GM18861 (cell line): ENCODE data around the gene ASB7.

Experiments
- ATAC-seq: cut with Tn5 transposase; IDR thresholded peaks from one replicate; pipeline ENCODE4 v1.9.1; 2021; ENCODE audit not compliant: unreplicated experiment

The ASB7 gene

GRCh38 chr15:100596792-100597191 lies 5.6 kb upstream of the ASB7 start:
- ATAC-seq = peak; percentile 74

DNA sequence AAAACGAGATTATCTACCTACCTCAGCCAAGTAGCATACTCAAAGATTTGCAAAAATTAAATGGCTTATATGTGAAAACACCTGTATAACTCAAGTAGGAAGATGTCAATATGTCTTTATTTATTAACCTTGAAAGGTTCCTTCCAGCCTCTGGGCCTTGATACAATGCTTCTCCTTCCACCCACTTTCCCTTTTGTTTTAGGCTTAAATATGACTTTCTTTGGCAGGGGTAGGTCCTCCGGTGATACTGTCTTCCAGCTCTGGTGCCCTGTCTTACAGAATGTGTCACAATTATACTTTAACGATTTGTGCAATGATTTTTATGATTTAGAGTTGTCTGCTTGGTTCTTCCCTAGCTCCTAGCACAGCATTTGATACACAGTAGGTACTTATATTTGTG lies 4.5 kb upstream of the ASB7 start:
- no peak for ATAC-seq

DNA sequence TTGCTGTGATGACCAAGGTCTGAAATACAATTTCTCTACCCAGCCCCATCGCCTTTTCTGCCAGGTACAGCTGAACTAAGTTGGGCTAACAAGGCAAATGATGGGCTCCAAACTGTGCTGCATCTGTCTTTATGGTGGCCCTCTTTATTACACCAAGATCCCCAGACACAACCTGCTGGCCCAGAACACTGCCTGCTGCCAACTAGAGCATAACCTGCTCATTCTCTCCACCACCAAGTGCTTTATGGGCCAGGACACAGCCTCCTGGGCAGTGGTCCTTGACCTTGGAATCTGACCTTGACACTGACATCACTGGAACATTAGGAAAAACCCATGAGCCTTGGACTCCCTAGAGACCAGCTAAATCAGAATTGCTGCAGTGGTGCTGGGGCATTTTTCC lies 3.7 kb upstream of the ASB7 start:
- no peak for ATAC-seq

DNA sequence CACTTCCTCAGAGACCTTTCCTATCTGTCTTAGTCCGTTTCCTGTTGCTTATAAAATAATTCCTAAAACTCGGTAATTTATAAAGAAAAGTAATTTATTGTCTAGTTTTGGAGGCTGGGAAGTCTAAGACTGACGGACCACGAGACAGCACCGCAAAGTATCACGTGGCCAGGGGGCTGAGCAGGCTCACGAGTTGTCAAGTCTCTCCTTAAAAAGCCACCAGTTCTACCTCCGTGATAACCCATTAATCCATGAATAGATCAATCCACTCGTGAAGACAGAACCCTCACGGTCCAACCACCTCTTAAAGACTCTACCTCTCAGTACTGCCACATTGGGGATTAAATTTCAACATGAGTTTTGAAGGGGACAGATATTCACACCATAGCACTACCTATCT lies 1.2 kb upstream of the ASB7 start:
- no peak for ATAC-seq

GRCh38 chr15:100601617-100602063 lies 749 bp upstream of the ASB7 start:
- ATAC-seq = no peak

GRCh38 chr15:100602823-100603393 lies 519 bp downstream of the ASB7 start:
- ATAC-seq = peak; percentile 30

- ATAC-seq = no peak
Measured at GRCh38 chr15:100612539-100612938, 10.2 kb downstream of the ASB7 start.

DNA sequence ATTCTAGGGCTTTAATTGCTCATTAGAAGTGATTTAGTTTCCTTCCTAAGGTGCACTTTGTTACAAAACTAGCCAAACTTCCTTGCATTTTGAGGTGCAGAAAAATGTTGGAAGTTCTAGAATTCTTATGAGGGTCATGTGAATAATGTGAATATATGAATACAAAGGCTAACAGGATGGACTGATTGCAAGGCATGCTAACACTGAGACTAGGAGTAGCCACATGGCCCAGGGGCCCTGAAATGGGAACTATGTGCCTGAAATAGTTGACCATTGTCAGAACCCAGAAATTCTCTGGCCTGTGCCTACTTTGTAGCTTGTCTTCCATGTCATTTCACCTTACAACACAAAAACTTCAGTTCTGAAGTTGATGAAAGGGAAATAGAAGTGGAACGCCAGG lies 10.8 kb downstream of the ASB7 start:
- no peak for ATAC-seq

DNA sequence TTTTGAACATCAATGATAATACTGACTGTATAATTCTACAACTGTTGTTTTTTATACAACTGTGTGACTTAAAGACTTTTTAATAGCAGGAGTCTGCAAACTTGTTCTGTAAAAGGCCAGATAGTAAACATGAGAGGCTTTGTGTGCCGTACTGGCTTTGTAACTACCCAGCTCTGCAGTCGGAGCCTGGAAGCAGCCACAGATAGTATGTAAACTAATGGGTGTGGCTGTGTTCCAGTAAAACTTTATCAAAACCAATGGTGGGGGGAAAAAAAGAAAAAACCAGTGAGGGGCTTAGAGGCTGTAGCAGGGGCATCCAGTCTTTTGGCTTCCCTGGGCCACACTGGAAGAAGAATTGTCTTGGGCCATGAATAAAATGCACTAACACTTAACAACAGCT lies 11.9 kb downstream of the ASB7 start:
- no peak for ATAC-seq

DNA sequence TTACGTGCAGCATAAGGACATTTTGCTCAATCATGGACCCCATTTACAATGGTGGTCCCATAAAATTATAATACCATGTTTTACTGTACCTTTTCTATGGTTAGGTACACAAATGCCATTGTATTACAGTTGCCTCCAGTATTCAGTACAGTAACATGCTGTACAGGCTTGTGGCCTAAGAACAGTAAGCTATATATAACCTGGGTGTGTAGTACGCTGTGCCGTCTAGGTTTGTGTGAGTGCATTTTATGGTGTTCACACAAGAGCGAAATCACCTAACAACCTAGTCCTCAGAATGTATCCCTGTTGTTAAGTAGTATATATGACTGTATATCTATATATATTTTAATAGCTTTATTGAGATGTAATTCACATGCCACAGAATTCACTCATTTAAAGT lies 12.5 kb downstream of the ASB7 start:
- ATAC-seq = no peak

GRCh38 chr15:100615801-100616200 lies 13.4 kb downstream of the ASB7 start:
- ATAC-seq = no peak

GRCh38 chr15:100616700-100617099 lies 14.3 kb downstream of the ASB7 start:
- no peak for ATAC-seq

GRCh38 chr15:100623301-100623700 lies 20.9 kb downstream of the ASB7 start:
- no peak for ATAC-seq

- peak; percentile 77 for ATAC-seq
Measured at GRCh38 chr15:100627789-100628395, 25.5 kb downstream of the ASB7 start.

DNA sequence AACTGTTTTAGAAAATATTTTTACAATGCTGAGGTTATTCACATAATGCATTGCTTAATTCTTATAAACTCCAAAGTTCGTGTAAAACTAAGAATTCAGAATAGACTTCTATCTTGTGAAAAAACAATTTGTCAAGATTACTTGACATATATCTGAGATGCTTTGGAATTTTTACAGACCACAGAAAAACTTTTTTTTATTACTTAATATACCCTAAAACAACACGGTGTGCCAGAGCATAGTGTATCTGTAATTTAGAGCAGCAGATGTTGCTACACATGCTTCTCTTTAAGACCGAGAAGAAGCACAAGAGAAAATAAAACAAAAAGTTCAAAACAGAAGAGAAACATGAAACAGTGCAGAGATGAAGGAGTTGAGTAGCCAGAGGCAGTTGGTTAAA lies 26.4 kb downstream of the ASB7 start:
- no peak for ATAC-seq

DNA sequence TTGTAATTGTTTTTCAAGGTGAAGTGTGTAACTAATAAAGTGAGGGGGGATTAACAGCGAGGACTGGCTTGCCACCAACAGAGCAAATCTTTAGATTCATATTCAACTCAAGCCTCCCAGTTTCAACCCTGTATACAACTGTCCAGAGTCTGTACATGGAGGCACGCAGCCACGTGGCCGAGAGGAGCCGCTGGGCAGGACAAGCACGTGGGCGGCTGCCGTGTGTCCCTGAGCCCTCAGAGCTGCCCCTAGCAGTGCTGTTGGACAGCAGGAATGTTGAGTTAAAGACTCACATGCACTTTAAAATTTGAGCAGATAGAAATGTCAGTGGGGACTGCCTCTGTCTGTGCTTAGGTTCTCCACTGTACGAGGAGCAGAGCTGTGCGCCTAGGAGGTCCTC lies 29.4 kb downstream of the ASB7 start:
- no peak for ATAC-seq

DNA sequence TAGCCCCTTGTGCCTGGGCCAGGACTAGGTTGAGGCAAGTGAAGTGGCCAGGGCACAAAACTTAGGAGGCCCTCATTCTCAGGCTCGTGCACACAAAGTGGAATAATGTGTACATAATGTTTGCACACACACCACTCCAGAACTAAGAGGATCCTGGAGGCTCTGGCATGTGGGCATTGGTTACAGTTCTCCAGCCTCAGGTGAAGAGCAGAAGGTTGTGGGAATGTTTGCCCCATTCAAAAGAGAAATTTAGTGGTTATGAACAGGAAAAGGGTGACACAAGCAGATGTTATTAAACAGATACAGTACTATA lies 31.3 kb downstream of the ASB7 start:
- ATAC-seq = no peak

- no peak for ATAC-seq
Measured at GRCh38 chr15:100635406-100636071, 33.1 kb downstream of the ASB7 start.

DNA sequence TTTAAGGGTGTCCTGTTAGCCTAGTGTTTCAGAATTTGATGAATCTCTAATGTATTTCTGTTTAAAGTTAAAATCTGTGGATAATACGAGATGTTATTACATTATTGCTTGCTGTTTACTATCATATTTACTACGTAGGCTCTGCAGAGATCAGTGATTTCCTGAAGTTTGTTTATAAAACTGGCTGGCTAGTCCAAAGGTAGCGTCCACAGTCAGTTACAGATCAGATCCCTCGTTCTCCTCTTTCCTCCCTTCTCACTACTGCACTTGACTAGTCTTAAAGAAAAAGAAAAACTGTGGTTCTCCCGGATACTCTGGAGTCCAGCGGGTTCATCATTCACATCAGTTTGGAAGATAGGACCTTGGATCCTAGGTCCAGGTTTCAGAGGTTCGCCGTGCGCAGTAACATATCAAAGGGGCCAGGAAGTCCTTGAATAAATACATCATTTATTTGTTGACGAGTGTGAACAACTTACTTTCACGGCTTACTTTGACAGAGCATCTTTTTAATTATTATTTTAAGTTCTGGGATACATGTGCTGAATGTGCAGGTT lies 35.9 kb downstream of the ASB7 start:
- ATAC-seq = no peak

- no peak for ATAC-seq
Measured at GRCh38 chr15:100642213-100642949, 40.0 kb downstream of the ASB7 start.

DNA sequence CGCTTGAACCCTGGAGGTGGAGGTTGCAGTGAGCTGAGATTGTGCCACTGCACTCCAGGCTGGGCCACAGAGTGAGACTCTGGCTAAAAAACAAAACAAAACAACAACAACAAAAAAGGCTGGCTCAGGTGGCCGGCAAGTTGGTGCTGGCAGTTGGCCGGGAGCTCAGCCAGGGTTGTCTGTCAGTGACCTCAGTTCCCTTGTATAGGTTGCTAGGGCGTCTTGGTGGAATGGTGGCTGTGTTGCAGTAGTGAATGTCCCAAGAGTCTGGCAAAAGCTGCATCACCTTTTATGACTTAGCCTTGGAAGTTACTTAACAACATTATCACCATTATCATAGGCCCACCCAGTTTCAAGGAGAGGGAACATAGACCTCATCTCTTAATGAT lies 40.6 kb downstream of the ASB7 start:
- ATAC-seq = no peak

- no peak for ATAC-seq
Measured at GRCh38 chr15:100645671-100646070, 43.3 kb downstream of the ASB7 start.
